ENCODE results near the gene C2CD4D.

C2CD4D gene

DNA sequence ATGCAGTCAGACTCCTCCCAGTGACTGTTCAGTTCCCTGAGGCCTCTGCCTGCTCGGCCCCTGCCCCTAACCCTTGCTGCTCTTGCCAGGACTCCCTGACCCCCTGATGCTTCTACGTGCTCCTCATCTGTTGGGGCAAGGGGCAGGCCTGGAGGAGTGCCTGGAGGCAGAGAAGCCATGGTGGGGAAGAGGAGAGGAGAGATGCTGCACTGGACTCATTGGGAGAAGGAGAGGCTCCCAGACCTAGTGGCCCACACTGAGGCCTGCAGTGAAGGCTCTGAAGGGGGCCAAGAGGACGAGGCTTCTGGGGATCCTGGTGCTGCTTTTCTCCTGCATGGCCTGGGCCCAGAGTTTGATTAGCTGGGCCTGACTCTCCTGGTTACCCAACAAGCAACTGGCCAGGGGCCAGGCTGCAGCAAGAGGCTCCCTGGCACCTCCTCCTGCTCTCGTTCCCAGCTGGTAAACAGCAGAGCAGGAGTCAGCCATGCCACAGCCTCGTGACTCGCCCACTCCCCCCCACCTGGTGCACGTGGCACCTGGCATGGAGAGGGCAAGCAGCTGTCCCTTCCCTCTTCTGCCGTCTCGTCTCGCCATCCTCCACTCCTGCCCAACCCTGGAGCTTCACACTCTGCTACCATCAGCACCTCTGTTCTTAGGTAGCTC is 7.2 kb downstream of the C2CD4D start:
- peak; percentile 65 for DNase-seq

DNA sequence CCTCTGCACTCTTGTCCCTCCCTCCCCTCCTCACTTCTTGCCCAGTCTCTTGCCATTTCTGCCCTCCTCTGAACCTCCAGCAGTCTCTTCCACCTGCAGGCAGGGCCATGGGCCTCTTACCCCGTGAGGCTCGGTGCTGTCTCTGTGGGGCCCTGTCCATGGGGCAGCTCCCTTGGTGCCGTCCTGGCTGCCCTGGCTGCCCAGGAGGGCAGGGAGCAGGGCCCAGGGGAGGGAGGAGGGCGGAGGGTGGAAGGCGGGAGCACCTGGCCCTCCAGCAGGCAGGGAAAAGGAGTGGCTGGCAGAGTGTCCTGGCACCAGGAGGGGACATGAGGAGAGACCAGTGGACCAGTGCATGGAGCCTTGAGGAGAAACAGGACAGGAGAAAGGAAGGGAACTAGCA is 8.0 kb downstream of the C2CD4D start, which contains the start of gene RORC:
Gene RORC, minus strand, starts transcription at position 198 of the 400 bp plus-strand sequence. Its CDS starts 38 bp downstream, at position 160.
- no peak for DNase-seq

DNA sequence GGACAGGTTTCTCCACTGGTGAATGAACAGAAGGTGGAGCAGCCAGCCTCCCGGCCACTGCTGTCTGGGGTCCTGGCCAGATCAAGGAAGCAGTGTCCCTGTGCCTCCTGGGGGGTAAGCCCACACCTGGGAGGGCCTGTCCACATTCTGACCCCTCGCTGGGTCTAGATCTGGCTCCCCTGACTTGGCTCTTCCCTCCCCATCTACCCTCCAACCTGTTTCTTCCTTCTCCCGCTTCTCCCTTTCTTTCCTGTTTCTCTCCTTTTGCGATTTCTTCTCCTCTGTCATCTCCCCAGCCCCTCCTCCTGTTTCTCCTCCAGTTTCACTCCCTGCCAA is 8.4 kb downstream of the C2CD4D start:
- no peak for DNase-seq

DNA sequence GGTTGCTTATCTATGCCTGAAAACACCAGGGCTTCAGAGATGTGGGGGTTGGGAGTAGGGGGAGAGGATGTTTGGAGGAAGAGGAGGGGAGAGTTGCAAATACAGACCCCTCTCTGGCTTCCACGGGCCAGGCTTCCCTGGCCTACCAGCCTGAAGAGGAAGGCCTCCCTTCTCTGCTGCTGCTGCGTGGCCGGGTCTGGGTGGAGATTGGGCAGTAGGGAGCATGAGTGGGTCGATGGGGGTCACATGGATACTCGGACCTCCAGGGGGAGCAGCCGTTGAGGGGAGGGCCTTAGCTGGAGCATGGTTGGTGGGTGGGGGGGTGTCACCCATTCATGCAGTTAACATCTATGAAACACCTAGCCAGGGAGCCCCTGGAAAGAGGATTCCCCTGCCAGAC is 9.6 kb downstream of the C2CD4D start:
- no peak for DNase-seq

DNA sequence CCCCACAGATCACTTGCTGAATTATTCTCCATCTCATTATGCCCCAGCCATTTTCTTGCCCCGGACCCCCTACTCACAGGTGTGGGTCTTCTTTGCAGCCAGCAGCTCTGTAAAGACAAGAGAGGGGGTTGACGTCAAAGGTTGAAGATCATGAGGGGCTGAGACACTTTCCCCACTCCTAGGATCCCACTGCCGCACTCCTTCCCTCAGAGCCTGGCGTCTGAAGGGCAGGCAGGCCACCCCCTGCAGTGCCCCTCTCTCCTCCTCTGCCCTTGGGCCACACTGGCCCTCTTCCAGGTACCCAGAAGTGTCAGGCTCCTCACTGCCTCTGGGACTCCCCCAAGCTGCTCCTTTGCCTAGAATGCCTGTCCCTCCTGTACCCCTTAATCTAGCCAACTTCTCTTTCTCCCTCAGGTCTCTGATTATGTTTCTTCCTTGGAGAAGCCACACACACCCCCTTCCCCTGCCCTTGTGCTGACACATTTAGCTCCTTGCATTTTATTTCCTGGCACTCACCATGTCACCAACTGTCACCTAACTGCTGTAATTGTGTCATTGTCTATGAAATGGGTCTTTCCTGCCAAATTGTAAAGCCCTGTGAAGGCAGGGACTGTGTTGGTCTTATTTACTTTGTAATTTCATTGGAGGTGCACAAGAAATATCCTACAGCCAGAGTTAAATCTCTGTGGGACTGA is 10.1 kb downstream of the C2CD4D start:
- DNase-seq = no peak

DNA sequence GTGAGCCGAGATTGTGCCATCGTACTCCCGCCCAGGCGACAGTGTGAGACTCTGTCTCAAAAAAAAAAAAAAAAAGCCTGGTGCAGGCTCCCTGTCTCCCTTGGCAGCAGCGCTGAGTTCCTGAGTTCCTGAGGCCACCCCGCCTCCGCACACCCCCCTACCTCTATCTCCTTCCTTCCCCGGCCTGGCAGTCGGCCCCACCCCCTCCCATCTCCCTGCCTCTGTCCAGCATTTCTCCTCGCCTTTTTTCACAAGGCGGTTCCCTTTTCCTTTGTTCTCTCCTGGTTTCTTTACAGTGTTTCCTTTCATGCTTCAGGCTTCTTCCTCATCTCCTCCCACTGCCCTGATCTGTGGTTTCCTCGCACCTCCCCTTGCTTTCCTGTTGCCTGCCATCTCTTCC is 10.7 kb downstream of the C2CD4D start:
- DNase-seq = no peak

DNA sequence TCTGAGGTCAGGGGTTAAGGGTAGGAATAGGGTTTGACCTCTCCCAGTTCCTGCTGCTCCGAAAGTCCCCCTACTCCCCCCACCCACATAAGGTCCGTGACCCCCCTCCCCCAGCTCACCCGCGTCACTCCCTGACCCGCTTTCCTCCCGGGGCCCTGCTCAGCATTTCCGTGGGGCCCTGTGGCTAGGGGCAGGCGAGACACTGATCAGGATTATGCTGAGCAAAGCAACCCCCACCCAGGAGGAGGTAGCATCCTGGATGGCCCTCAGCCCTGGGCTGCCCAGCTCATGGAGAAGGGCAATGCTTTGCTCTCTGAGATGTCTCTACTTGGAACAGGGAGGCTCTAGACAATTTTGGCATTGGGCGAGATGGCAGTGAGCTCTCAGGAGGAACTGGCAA is 11.8 kb downstream of the C2CD4D start:
- DNase-seq = no peak

DNA sequence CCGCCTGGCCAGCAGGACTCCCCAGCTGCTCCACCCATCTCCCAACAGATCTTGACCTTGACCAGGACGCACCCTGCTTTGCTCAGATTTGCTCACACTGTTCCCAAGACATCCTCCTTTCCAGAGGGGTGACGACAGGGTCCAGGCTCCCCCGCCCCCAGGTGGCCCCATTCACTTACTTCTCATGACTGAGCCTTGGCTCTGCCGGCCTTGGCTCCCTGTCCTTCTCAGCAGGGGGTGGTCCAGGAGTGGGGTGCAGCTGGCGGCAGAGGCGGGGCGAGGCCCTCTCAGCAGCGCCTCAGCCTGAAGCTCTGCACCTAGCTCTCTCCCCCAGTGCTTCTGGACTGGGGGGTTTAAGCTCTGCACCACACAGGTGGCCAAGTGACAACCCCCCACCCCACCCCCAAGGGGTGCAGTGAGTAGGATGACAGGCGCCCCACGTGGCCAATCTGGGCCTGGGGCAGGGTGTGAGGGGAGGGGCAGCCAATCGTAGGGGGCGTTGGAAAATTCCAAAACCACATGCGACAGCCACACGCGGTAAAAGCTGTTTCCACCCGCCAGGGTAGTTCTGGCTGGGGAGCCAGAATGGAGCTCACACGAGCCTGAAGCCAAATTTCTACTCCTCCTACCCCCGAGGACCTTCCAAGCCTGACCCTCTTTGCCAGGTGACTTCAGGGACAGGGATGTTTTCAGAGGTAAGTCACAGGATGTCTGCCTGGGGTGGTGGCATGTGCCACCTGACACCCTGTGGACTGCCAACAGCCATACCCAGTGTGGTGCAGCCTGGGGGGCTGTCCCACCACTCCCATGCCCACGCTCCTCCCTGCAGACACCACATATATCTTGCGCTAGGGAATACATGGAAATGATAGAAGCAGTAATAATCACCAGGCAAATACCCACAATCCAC is 13.6 kb downstream of the C2CD4D start:
- DNase-seq = no peak

DNA sequence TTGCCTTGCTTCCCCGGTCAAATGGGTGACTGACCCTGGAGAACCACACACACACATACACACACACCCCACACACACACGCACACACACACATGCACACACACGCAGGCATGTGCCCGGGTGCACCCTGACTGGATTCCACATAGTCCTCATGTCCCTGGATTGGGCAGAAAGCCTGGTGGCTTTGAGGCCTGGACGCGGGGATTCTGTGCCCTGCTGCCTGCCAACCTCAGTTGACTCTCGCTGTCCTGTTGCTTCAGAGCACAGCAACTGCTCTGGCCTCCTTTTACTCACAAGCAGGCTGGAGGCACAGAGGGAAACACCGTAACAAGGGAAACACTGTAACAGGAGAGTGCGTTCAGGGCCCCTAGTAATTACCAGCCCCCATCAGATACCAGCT is 14.4 kb downstream of the C2CD4D start:
- DNase-seq = no peak

DNA sequence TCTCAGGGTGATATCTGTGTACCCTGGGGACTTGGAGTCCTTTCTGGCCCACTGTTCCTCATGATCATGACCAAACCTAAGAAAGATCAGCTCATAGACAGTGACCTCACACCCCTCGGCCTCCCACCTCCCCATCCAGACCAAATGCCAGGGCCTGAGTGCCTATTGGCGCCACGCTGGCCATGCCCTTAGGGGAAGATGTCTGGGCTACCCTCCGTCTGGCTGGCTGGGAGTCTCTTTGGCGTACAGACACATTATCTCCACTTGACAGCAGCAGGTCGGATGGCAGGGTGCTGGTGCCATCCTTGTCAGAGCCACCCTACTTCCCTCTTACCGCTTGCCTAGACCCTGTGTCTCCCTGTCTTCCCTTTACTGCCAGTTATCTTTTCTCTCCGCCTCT is 16.4 kb downstream of the C2CD4D start:
- DNase-seq = no peak

DNA sequence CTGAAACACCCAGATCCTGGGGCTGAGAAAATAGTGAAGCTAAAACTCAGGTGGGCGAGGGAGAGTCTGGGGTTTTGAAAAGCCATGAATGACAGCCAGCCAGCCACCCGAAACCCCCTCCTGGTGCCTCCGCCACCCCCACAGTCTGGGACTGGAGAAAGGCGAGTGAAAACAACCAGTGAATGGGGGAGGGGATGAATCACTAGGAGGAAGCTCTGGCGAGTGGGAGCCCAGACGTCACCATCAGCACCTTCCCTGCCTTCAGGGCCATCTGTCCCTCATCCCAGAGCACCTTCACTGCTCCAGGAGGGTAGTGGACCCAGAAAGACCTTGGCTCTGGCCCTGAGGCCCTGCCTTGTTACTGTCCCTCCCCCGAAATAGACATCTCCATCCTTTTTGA is 17.2 kb downstream of the C2CD4D start:
- DNase-seq = no peak

DNA sequence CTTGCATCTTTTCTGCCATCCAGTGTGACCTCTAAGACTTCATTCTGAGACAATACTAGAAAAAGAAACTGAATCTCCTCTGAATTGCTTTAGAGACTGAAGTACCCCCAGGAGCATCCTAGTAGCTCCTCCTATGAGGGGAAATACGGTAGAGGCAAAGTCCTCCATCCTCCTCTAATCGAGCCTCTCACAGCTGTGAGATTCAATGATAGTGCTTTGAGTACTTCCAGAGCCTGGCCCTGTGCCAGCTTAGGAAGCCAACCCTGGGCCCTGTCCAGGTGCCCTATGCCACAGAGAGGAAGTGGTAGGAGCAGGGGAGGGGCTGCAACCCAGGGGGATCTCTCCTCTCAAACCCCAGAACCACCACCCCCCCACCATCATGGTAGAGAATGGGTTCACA is 18.7 kb downstream of the C2CD4D start:
- no peak for DNase-seq

DNA sequence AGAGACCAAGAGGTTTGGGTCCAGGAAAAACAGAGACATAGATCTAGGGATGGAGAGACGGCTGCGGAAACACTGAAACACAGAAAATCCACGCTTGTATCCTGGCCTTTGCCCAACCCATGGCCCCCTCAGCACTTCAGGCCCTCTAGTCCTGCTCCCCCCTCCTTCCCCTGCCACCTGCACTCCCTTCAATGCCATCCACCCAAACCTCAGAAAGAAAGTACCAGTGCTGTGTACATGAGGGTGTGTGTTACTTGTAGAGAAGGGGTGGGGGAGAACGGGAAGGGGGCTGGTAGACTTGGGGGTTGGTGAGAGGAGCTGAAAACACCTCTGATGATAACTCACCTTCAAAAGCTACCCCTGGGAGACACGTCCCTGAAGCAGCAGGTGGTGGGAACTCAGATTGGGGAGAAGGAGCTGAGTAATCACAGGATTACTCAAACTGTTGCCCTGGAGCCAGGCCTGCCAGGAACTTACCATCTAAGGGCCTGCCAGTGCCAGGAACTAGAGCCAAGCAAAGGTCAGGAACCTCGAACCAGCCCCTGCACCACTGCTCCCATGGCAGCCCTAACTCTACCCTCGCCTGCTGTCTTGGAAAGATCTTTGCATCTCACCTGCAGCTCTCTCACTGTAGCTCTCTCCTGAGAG is 19.5 kb downstream of the C2CD4D start:
- DNase-seq = no peak

DNA sequence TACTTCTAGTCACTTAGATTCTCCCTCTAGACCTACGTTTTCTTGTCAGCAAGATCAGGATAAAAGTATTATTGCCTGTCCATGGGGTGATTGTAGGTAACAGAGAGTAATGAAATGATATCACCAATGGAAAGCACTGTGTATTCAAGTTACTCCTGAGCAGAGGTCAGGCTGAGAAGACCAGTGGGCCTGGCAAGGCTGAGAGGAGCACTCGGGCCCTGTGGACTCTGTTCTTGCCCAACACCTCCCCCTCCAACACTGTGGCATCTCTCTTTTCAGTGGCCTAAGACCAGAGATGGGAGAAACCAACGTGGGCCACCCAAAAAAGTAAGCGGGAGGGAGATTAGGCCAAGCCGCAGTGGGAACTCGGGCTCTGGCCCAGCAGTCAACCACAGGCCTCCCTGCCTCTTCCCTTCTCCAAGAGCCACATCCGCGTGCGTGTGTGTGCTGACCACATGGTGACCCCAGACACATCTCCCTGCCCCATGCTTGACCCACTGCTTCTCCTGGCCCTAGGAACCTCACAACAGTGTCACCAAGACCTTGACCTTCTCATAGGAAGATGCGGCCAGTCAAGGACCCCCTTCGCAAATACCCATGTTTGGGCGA is 20.3 kb downstream of the C2CD4D start:
- DNase-seq = no peak

DNA sequence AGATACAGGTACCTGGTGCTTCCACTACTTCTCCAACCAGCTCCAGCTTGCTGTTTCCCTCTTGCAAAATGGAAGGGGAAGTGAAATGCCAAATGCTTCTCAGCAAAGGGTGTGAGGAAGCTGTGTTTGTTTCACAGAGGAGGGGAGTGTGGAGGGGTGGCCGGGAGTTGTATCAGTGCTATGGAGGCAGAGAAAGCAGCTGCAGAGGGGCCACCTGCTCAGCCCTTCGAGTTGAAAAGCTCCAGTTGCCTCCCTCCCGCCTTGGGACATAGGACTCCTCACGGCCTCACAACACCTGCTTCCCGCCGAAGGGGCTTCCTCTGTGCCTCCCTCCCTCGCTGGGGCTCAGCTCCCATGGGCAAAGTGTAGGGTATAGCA is 22.3 kb downstream of the C2CD4D start:
- no peak for DNase-seq

DNA sequence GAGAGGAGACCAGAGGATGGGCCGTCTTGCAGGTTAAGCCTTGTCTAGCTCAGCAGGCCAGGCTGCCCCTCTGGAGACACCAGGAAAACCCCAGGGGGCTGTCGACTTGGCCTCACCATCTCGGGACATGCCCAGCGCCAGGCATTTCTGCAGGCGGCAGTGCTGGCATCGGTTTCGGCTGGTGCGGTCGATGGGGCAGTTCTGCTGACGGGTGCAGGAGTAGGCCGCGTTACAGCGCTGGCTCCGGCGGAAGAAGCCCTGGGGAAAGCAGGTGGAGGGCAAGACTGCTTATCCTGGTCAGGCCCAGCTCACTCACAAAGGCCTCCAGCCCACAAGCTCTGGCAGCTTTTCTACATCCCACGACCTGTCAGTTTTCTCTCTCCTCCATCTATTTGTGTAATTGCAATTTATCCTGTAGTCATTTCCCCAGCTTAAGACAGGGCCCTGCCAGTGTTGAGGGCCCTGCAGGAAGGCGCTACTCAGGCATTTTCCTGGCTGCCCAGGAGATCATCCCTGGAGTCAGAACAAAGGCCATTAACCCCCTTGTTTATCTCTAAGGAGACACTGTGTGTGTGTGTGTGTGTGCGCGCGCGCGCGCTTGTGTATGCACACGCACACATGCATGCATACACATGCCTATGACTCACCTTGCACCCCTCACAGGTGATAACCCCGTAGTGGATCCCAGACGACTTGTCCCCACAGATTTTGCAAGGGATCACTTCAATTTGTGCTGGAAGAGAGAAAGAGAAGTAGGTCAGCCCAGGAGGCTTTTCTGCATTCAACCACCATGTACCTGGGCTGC is 22.9 kb downstream of the C2CD4D start:
- no peak for DNase-seq

DNA sequence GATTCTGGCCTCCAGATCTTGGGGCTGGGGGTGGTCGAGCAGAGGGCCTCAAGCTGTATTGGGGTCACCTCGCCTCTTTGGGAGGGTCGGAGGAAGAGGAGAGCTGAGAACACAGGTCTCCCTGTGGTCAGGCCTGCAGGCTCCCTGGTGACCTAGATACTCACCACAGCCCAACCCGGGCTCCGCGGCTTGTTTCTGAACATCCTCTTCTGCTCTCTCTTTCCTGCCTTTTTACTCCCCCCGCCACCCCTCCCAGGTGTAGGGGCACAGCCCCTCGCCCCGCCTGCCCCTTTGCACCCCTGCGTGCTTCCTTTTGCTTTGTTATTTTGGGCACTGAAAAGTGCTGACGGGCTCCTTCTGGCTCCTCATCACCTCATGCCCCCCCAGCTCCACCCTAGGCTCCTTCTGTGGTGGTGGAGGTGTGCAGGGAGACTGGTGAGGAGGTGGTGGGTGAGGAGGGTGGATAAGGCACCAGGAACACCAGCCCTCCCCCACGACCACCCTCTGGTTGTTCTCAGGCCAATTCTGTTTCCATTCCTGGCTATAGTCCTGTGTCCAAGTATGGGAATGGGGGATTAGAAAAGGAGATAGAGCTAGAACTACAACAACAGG is 23.8 kb downstream of the C2CD4D start:
- DNase-seq = no peak

DNA sequence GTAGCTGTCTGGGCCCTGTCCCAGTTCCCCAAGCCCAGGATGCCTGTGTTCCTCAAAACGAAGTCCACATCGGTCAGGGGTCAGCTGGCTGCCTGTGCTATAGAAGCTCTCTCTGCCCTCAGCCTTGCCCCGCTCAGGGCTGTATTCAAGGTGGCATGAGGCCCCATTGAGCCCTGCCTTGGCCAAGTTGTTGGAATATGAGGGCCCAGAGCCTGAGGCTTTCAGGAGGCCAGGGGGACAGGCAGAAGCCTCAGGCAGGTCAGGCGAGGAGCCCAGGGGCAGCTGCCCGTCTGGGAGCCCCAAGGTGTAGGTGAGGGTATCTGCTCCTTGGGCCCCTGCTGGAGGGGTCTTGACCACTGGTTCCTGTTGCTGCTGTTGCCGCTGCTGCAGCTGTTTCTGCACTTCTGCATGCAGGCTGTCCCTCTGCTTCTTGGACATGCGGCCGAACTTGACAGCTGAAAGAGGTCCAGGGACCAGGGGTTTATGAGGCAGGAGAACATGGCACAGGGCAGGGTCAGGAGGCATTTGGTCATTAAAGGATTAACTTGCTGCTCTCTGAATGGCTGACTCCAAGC is 24.6 kb downstream of the C2CD4D start:
- DNase-seq = no peak

DNA sequence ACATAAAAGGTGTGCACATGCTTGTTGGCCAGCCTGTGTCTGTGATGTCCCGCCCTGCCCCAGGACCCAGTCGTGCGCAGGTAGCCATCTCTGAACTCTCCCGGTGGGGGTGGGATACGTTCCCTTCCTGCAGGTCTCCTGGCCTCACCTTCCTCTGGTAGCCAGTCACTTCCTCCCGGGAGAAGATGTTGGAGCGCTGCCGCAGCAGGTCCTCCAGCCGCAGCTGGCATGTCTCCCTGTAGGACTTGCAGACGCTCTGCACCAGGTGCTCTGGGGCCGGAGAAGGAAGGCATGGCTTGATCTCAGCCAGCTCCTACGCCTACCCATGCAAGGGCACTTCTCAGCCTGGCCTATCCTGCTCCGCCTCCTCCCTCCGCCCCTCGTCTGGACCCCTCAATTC is 25.2 kb downstream of the C2CD4D start:
- DNase-seq = no peak

DNA sequence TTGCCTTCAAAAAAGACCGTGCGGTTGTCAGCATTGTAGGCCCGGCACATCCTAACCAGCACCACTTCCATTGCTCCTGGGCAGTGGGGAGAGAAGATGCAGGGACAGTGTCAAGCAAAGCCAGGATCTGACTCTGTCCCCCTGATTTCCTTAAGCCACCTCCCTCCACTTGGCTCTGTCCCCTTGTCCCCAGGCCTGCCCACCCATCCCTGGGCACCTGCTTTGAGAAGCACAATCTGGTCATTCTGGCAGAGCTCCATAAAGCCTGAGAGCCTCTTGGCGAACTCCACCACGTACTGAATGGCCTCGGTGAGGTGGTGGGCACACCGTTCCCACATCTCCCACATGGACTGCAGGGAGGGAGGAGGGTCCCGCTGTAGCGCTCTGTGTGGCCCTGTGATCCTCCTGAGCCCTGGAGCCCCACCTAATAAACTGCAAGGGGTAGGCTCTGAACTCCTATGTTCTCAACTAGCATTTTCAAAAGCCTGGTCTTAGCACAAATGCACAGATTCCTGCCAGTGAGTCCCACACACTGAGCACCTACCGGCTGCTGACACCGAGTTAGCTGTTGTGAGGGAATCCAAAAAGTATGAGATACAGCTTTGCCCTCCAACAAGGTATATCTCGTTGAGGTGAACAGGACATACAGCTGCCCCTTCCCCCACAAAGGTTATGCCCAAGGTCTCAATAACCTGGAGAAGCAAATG is 26.2 kb downstream of the C2CD4D start:
- DNase-seq = no peak

DNA sequence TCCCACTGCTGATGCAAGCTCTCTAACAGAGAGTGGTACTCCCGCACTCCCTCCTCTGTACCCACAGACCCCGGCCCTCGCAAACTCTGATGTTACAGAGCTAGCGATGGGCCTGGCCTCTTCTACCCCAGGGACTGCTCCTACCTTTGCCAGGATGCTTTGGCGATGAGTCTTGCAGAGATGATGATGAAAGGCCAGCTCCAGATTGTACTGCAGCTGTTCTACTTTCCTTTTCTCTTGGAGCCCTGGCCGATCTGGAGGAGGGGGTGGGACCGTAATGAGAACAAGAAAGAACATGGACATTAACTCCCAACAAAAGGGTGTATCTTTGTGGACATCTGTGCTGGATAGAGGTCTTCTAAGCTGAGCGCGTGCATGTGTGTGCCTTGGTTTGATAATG is 28.4 kb downstream of the C2CD4D start:
- no peak for DNase-seq
